SK-N-SH treated with all-trans-retinoic acid at 6 μM for 48 hours (cell line): ENCODE results near the gene DEAF1.

Experiments
- ATAC-seq: fragments of 200-7000 bp; cut with Tn5 transposase; 3 replicates; pipeline ENCODE4 v1.9.1; 2020; ENCODE audit warnings: mild to moderate bottlenecking, moderate library complexity
- ARNTL ChIP-seq: fragments of 450-650 bp; formaldehyde crosslinking; IDR thresholded peaks from 2 replicates; pipeline ENCODE4 v1.5.0; 2020; ENCODE audit warnings: low read depth, mild to moderate bottlenecking, moderate library complexity, borderline replicate concordance
- BACH2 ChIP-seq: fragments of 250-450 bp; sonication (Bioruptor Pico); IDR thresholded peaks from 2 replicates; pipeline ENCODE4 v1.9.0; 2021; ENCODE audit warnings: mild to moderate bottlenecking, borderline replicate concordance
- CSDC2 ChIP-seq: fragments of 250-450 bp; sonication (Bioruptor Pico); IDR thresholded peaks from 2 replicates; pipeline ENCODE4 v1.5.0; 2020; ENCODE audit warnings: mild to moderate bottlenecking, moderate library complexity
- CSRNP3 ChIP-seq: fragments of 250-450 bp; sonication (Bioruptor Pico); IDR thresholded peaks from 2 replicates; pipeline ENCODE4 v1.5.1; 2021; ENCODE audit warnings: mild to moderate bottlenecking, moderate library complexity
- ESRRG ChIP-seq: fragments of 250-450 bp; sonication (Bioruptor Pico); IDR thresholded peaks from 2 replicates; pipeline ENCODE4 v1.6.1; 2021; ENCODE audit warnings: mild to moderate bottlenecking
- GLIS3 ChIP-seq: fragments of 250-450 bp; sonication (Bioruptor Pico); IDR thresholded peaks from 2 replicates; pipeline ENCODE4 v1.5.0; 2020; ENCODE audit warnings: mild to moderate bottlenecking, moderate library complexity
- PATZ1 ChIP-seq: fragments of 250-450 bp; sonication (Bioruptor Pico); IDR thresholded peaks from 2 replicates; pipeline ENCODE4 v1.8.0; 2020; ENCODE audit warnings: mild to moderate bottlenecking, moderate library complexity, borderline replicate concordance
- PPARA ChIP-seq: fragments of 250-450 bp; sonication (Bioruptor Pico); IDR thresholded peaks from 2 replicates; pipeline ENCODE4 v1.5.0; 2020; ENCODE audit warnings: mild to moderate bottlenecking, borderline replicate concordance
- RARB ChIP-seq: fragments of 250-450 bp; sonication (Bioruptor Pico); IDR thresholded peaks from 2 replicates; pipeline ENCODE4 v1.8.0; 2021; ENCODE audit warnings: mild to moderate bottlenecking, moderate library complexity
- TCF4 ChIP-seq: fragments of 250-450 bp; sonication (Bioruptor Pico); IDR thresholded peaks from 2 replicates; pipeline ENCODE4 v1.8.0; 2021; ENCODE audit warnings: mild to moderate bottlenecking, moderate library complexity, borderline replicate concordance
- TSHZ2 ChIP-seq: fragments of 250-450 bp; sonication (Bioruptor Pico); IDR thresholded peaks from 2 replicates; pipeline ENCODE4 v1.5.0; 2020; ENCODE audit warnings: mild to moderate bottlenecking, moderate library complexity
- ZC3H10 ChIP-seq: fragments of 250-450 bp; sonication (Bioruptor Pico); IDR thresholded peaks from 2 replicates; pipeline ENCODE4 v1.5.1; 2021; ENCODE audit warnings: mild to moderate bottlenecking, moderate library complexity
- ZFP3 ChIP-seq: fragments of 250-450 bp; sonication (Bioruptor Pico); IDR thresholded peaks from 2 replicates; pipeline ENCODE4 v1.5.0; 2020; ENCODE audit warnings: mild to moderate bottlenecking, moderate library complexity
- ZFP30 ChIP-seq: fragments of 450-650 bp; formaldehyde crosslinking; IDR thresholded peaks from 2 replicates; pipeline ENCODE4 v1.5.0; 2022; ENCODE audit warnings: mild to moderate bottlenecking, moderate library complexity
- ZNF565 ChIP-seq: fragments of 450-650 bp; formaldehyde crosslinking; conservative IDR thresholded peaks from 2 replicates; pipeline ENCODE4 v1.5.0; 2020; ENCODE audit warnings: low read depth, mild to moderate bottlenecking, moderate library complexity
- ZNF70 ChIP-seq: fragments of 450-650 bp; formaldehyde crosslinking; IDR thresholded peaks from 2 replicates; pipeline ENCODE4 v1.5.0; 2020; ENCODE audit warnings: mild to moderate bottlenecking, moderate library complexity
- ZNF8 ChIP-seq: fragments of 450-650 bp; formaldehyde crosslinking; IDR thresholded peaks from 2 replicates; pipeline ENCODE4 v1.5.0; 2020; ENCODE audit warnings: mild to moderate bottlenecking, moderate library complexity
- TF ChIP-seq, protein P1 (sequence below): fragments of 250-450 bp; sonication (Bioruptor Pico); IDR thresholded peaks from 2 replicates; pipeline ENCODE4 v1.8.0; 2021; ENCODE audit warnings: low read depth, mild to moderate bottlenecking, moderate library complexity, borderline replicate concordance
- TF ChIP-seq, protein P2 (sequence below): fragments of 250-450 bp; sonication (Bioruptor Pico); IDR thresholded peaks from 2 replicates; pipeline ENCODE4 v1.5.1; 2020; ENCODE audit warnings: low read depth, mild to moderate bottlenecking, moderate library complexity

The DEAF1 gene

DNA sequence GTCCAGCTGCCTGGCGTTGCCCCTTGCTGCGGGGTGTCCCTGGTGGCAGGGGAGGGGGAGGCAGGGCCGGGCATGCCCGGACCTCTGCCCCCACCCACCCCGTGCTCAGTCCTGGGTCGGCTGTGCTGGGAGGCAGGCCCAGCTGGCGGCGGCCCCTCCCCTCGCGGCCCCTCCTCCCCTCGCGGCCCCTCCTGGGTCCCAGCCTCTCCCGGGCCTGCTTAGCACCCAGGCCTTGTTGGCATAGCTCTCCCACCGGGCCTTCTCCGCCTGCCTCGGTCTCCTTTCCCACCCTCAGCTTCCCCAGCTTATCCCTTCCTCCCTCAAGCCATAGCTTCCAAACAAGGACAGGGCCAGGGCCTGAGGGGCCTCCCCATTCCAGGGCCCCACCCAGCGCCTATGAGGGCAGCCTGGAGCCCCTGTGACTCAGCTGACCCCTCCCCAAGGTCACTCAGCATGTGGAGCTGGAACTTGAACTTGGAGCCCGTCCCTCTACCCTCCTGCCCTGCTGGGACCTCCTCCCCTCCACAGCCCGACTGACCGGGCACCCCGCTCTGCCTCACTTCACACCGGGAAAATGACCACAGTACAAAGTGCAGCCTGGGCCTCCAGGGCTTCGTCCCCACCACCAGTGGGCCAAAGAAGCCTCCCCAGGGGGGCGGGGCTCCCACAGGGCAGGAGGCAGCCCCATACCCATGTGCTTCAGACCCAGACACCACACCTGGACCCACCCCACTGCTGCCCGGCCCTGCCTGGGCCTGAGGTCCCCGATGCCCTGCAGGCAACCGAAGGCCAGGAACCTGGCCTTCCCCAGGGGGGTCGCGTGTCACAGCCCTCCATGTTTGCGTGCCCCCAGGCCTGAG, 12.2 kb upstream of the DEAF1 start:
- ATAC-seq: peak; percentile 16
- no peak for TF ChIP-seq ESRRG
- TF ChIP-seq ARNTL (CRISPR knock-in tag): no peak
- no peak for TF ChIP-seq GLIS3 (CRISPR knock-in tag)
- TF ChIP-seq PPARA (CRISPR knock-in tag): no peak
- no peak for TF ChIP-seq ZC3H10 (CRISPR knock-in tag)
- no peak for TF ChIP-seq ZFP30

DNA sequence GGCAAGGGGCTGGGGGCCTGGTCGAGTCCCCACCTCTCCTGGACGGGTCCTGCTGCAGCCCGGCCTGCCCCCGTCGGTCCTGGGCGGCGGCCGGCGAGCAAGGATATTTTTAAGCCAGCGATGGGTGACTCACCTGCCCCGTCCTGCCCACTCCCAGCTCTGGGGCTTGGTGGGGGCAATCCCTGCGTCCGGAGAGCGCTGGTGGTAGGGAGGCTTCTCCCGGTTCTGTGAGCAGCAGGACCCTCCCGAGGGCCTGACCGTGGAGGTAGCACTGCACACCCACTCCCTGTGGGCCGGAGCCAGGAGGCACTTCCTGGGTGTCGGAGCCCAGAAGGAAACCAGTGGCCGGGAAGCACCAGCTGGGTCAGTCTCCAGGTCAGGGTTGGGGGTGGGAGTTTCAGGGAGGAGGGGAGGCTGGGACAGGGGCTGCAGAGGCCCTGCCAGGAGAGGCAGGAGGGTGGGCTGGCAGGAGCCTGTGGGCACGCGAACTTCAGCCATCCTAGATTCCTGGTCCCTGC, 11.5 kb upstream of the DEAF1 start:
- ATAC-seq: peak; percentile 8; the same call in 2 of the 3 replicates
- no peak for TF ChIP-seq ZC3H10 (CRISPR knock-in tag)
- no peak for TF ChIP-seq TSHZ2 (CRISPR knock-in tag)
- no peak for TF ChIP-seq GLIS3 (CRISPR knock-in tag)
- TF ChIP-seq, protein P1, sequence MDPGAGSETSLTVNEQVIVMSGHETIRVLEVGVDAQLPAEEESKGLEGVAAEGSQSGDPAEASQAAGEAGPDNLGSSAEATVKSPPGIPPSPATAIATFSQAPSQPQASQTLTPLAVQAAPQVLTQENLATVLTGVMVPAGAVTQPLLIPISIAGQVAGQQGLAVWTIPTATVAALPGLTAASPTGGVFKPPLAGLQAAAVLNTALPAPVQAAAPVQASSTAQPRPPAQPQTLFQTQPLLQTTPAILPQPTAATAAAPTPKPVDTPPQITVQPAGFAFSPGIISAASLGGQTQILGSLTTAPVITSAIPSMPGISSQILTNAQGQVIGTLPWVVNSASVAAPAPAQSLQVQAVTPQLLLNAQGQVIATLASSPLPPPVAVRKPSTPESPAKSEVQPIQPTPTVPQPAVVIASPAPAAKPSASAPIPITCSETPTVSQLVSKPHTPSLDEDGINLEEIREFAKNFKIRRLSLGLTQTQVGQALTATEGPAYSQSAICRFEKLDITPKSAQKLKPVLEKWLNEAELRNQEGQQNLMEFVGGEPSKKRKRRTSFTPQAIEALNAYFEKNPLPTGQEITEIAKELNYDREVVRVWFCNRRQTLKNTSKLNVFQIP (CRISPR knock-in tag): no peak
- TF ChIP-seq ZNF70 (CRISPR knock-in tag): no peak
- TF ChIP-seq, protein P2, sequence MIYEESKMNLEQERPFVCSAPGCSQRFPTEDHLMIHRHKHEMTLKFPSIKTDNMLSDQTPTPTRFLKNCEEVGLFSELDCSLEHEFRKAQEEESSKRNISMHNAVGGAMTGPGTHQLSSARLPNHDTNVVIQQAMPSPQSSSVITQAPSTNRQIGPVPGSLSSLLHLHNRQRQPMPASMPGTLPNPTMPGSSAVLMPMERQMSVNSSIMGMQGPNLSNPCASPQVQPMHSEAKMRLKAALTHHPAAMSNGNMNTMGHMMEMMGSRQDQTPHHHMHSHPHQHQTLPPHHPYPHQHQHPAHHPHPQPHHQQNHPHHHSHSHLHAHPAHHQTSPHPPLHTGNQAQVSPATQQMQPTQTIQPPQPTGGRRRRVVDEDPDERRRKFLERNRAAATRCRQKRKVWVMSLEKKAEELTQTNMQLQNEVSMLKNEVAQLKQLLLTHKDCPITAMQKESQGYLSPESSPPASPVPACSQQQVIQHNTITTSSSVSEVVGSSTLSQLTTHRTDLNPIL (CRISPR knock-in tag): no peak
- no peak for TF ChIP-seq CSRNP3 (CRISPR knock-in tag)
- no peak for TF ChIP-seq PATZ1
- TF ChIP-seq ZFP30: no peak
- TF ChIP-seq ZNF565 (CRISPR knock-in tag): no peak
- no peak for TF ChIP-seq RARB (CRISPR knock-in tag)
- no peak for TF ChIP-seq ZNF8 (CRISPR knock-in tag)
- TF ChIP-seq CSDC2 (CRISPR knock-in tag): no peak
- no peak for TF ChIP-seq PPARA (CRISPR knock-in tag)
- no peak for TF ChIP-seq ZFP3 (CRISPR knock-in tag)
- TF ChIP-seq, all 23 proteins: peak for 0

- no peak for ATAC-seq
Measured at GRCh38 chr11:705646-706438, 10.8 kb upstream of the DEAF1 start, which contains the start of gene EPS8L2. TSS of gene EPS8L2 (plus strand) at chr11:706231. CDS start at chr11:709408, 3,177 bp downstream.

More at GRCh38 chr11:705646-706438, 10.8 kb upstream of the DEAF1 start, which contains the start of gene EPS8L2:
- no peak for TF ChIP-seq ZNF70 (CRISPR knock-in tag)
- no peak for TF ChIP-seq ZFP3 (CRISPR knock-in tag)
- TF ChIP-seq PATZ1: no peak
- TF ChIP-seq CSDC2 (CRISPR knock-in tag): no peak
- TF ChIP-seq ZNF8 (CRISPR knock-in tag): no peak
- no peak for TF ChIP-seq GLIS3 (CRISPR knock-in tag)
- no peak for TF ChIP-seq BACH2 (CRISPR knock-in tag)
- TF ChIP-seq TSHZ2 (CRISPR knock-in tag): no peak
- no peak for TF ChIP-seq ESRRG
- no peak for TF ChIP-seq TCF4 (CRISPR knock-in tag)
- TF ChIP-seq, all 23 proteins: peak for 0
